T47D (cell line): Measurements from ENCODE around the gene CHST15.

Experiments
- DNase-seq, 2 experiments: peaks; one replicate each; pipeline versions ENCODE4 v3.0.0 to v3.0.0-alpha.2; 2011 to 2012; ENCODE audit warnings: low read depth in 1 of 2, low spot score in 1 of 2
- JUND ChIP-seq: IDR thresholded peaks from 2 replicates; pipeline ENCODE4 v1.6.1; 2012; ENCODE audit warnings: low read depth
- in situ Hi-C: cut with HindIII; loops from 2 replicates; pipeline ENCODE4 v1.10.0; 2016; ENCODE audit warnings: low sequenced_read_pairs, low pct_unique_long_range_greater_than_20kb

The CHST15 gene

DNA sequence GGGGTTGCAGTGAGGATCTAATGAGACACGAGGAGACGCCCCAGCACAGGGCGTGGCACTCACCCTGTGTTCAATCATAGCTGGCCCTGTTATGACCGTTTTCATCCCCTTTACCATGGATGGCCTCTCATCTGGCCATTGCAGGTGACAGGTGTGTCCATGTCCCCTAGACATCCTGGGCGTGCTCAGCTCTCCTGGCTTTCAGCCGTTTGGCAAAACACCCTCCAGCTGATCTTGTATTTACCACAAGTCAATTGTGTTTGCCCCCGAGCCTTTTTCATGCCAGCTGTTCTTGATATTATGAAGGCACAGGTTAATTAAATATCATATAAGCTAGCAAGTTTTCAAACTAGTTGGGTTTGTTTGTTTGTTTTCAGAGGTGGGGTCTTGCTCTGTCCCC, 97.1 kb downstream of the CHST15 start:
- DNase-seq, result no peak
- in situ Hi-C loops, result no loop called here
- no peak for TF ChIP-seq JUND

DNA sequence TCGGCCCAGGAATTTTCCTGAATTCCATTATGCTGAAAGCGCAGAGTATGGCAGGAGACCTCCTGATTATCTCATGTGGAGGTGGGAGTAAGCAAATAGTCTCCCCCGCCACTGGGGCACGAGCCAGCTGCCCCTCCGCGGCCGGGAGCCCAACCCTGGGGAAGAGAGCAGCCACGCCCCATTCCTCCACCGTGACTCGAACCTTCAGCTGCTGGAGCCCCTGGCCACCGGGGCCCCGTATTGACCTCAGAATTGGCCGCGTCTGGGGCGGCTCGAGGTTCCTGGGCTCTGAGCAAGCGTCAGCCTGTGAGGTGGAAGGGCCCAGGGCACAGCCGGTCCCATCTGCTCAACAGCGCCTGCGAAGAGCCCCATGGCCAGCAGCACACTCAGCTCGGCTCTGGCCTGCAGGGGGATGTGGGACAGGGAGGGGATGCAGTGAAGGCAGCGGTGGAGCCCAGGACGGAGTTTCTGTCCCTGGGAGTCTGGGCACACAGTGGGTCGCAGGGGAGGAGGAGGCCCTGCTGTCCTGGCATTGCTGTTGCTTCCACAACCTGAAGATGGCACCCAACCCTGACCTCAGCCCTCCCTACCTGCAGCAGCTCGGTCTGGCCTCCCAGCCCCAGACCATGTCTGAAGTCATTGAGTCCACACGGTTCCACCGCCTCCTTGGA, 97.8 kb downstream of the CHST15 start:
- peak; percentile 74 to 81 for DNase-seq
- in situ Hi-C loops, result no loop called here
- TF ChIP-seq JUND, result no peak

DNA sequence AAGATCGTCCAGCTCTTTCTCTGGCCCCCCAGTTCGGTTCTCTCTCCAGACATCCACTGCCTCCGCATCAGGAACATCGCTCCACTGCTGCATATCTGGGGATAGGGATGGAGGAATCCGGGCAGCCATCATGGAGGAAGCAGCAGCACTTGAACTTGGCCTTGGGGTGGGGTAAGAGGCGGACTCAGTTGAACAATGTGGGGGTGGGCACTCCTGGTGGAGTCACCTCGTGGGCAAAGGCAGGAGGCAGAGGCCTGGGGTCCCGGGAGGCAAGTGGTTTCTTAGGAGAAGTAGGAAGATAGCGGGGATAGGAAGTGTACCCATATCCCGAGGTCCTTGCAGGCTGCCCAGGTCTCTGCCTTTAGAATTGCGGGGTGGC, 98.3 kb downstream of the CHST15 start:
- no peak for DNase-seq
- TF ChIP-seq JUND, result no peak
- in situ Hi-C loops, result no loop called here

DNA sequence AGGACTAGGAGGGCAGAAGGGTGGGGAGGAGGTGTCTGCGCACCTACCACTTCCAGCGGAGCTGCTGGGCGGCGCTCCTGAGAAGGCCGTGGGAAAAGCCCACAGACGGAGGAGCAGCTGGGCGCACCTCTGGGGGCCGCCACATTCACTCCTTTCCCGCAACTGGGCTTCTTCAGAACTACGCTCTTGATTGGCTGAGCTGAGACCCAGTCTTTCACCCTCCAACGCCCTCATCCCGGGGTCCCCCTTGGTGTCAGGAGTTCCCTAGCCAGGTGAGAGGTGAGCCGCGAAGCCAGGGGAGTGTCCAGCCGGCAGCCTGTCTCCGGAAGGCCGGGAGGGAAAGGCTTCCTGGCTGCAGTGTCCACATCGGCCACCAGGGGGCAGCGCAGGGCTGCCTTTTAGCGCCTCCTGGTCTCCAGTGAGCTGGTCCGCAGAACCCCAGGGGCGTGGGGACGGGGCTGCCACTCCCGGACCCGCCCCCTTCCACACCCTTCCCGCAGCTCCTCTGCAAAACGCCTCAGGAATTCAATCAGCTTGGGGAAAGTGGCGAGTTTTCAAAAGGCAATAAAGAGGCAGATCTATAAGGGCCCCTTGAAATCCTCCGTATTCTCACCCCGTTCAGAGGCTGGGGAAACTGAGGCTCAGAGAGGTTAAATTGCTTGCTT, 98.8 kb downstream of the CHST15 start:
- in situ Hi-C loops, result no loop called here
- no peak for TF ChIP-seq JUND
- DNase-seq, result peak; percentile 77 to 83

DNA sequence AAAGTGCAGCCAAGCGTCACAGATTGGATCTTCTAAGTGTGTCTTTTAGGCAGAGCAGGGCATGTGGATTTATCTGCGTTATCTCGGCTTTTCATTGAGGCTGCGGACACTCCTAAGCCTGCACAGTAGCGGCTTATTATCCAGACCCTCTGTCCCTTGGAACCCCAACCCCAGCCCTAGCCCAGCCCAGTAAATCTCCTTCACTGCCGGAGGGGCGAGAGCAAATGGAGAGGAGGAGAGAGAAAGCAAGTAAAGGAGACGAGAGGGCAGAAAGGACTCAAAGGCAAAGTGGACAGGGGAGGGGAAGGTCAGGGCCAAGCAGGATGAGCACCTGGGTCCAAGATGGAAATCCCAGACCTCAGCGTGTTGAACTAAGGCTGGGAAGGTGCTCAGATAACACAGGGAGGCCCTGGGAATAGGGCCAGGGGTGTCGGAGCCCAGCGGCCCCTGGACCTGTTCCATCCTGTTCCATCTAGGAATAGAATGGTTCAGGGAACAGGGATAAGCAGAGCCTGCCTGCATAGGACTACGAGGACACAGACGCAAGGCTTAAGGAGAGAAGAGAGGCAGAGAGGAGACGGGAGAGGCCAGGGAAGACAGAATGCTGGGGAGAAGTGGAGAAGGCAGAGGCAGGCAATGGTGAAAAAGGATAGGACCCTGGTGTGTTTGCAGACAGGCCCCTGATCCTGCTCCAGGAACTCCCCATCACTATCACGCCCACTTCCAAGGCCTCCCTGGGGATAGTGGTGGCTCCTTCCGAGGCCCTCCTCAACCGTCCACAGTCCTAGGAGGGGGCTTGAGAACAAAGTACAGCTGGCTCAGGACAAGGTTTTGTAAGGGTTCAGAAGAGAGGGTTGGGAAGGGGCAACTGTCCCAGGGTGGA, 99.6 kb downstream of the CHST15 start:
- DNase-seq, result no peak
- no peak for TF ChIP-seq JUND
- in situ Hi-C loops, result no loop called here

DNA sequence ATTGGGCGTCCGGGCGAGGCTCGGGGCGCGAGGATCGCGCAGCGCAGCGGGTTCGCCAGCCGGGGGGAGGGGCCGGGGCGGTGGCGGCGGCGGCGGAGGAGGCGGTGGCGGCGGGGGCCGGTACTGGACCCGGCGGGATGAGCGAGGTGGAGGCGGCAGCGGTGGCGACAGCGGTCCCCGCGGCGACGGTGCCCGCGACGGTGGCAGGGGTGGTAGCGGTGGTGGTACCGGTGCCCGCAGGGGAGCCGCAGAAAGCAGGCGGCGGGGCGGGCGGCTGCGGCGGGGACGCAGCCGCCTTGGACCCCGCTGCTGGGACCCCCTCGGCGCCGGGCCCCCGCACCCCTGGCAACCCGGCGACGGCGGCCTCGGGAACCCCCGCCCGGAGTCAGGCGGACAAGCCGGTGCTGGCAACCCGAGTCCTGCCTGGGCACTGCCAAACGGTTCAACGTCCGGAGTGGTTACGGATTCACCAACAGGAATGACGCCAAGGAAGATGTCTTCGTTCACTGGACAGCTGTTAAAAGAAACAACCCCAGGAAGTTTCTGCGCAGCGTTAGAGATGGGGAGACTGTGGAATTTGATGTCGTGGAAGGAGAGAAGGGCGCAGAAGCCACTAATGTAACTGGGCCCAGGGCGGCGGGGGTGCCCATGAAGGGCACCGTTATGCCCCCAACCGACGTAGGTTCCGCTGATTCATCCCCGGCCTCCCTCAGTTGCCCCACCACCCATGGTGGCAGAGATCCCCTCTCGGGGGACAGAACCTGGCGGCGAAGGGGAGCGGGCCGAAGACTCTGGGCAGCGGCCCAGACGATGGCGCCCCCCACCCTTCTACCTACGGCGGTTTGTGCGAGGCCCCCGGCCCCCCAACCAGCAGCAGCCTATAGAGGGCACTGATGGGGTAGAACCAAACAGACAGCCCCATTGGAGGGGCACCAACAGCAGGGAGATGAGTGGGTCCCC, 101.5 kb downstream of the CHST15 start:
- in situ Hi-C loops, result no loop called here
- no peak for DNase-seq
- TF ChIP-seq JUND, result no peak

DNA sequence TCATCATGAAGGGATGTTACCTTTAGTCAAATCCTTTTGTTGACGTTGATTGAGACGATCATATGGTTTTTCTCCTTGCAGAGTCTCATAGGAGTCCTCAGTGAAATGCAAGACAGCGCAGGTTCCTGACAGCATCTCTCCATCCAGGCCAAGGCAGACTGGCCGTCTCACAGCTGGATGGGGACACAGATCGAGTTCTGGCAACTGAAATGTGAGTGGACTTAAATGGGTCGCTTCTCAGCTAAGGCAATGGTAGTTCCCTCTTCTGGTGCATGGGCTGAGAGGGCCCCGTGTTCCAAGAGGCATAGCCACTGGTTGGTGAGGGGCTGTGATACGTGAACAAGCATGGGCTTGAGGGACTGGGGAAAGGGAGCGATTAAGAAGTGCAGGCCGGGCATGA, 102.5 kb downstream of the CHST15 start:
- DNase-seq, result no peak
- in situ Hi-C loops, result no loop called here
- no peak for TF ChIP-seq JUND

DNA sequence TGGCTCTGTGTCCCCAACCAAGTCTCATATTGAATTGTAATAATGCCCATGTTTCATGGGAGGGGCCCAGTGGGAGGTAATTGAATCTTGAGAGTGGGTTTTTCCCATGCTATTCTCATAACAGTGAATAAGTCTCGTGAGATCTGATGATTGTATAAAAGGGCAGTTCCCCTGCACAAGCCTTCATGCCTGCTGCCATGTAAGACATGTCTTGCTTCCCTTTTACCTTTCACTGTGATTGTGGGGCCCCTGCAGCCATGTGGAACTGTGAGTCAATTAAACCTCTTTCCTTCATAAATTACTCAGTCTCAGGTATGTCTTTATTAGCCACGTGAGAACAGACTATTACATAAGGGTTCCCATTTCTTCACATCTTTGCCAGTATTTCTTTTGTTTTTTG, 104.7 kb downstream of the CHST15 start:
- in situ Hi-C loops, result no loop called here
- no peak for DNase-seq
- no peak for TF ChIP-seq JUND

DNA sequence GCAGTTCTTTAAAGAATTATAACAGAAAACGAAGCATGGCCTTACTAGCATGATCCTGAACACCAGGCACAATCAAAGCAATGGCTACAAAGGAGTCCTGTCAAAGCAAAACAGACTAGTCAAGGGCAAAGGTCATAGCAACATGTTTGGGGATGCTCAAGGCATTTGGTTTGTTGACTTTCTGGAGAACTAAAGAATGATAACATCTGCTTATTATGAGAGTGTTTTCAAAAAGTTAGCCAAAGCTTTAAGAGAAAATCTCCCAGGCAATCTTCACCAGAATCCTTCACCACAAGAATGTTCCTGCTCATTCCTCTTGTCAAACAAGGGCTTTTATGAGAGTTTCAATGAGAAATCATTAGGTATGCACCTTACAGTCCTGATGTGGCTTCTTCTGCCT, 106.7 kb downstream of the CHST15 start:
- no peak for TF ChIP-seq JUND
- DNase-seq, result peak in 1 of 2 experiments; percentile 84
- in situ Hi-C loops, result no loop called here

DNA sequence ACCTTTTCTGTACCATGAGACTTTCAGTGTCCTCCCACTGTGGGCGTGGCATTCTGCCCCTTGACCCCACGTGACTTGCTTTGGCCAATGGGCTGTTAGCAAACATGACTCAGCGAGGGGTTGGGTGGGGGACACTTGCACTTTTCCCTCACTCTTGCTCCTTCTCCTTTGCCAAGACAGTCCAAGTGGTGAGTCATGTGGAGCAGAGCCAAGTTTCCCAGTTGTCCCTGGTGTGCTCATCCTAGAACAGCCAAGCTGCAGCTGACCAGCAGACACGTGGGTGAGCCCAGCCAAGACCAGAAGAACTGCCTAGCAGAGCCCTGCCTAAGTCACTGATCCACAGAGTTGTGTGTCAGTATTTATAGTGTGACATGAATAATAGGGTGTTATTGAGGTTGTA, 119.0 kb downstream of the CHST15 start:
- in situ Hi-C loops, result no loop called here
- no peak for TF ChIP-seq JUND
- DNase-seq, result peak in 1 of 2 experiments; percentile 87

DNA sequence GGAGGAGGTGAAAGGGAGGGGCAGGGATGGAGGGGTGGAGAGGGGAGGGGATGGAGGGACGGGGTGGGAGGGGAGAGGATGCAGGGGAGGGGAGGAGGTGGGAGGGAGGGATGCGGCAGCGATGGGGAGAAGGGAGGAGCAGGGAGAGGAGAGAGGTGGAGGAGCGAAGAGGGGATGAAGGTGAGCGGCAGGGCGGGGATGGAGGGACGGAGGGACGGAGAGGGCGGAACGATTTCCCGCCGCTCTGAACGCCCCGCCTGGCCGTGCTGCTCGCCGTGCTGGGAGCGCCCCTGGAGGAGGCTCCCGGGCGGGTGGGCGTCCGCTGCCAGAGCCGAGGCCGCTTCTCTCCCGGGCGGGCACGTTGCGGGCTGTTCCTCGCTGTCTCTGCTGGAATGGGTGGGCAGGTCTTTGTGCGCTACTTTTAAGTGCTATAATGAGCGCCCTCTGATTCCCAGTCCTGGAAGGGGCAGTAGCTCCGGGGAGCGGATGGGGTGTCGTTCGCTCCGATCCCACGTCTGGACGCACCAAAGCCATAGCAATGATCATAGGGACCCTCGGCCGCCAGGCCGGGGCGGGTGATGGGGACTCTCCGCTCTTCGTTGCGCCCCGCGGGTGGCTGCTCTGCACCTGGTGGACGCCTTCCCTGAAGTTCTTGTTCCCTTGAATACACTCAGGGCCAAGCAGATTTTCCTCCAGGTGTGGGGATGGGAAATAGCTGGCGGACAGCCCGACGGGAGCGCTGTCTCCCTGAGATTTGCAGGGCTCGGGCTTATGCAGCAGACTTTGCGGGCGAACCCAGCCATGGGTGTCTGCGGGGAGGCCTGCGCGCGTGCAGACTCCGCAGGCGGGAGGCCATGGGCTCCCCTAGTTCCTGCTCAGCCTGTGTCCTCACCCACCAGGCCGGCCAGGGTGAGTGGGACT, 120.7 kb downstream of the CHST15 start:
- DNase-seq, result no peak
- in situ Hi-C loops, result no loop called here
- TF ChIP-seq JUND, result no peak
